T-helper 1 cell treated with Interleukin-12 subunit alpha and Interleukin-12 subunit beta and Interleukin-4 antibody, amounts not matched to agents 30 ng/mL and 1 ng/mL, for 36 hours (primary cell): ENCODE data around the gene SF3B3. TPM values are rescaled to one million over a fixed set of nuclear protein-coding genes. Genes with fewer than 3 reads are reported as not detected.

Experiments
- intact Hi-C: fragments of 100-400 bp; cut with micrococcal nuclease; formaldehyde crosslinking; loops from one replicate; pipeline ENCODE4 v1.15.1; 2024
- total RNA-seq: library from RNA; stranded (reverse); gene quantifications from 2 replicates; pipeline ENCODE4 v1.2.3, GENCODE V29; 2022

SF3B3 gene
- total RNA-seq, result 381 and 387 TPM in 2 replicates

DNA sequence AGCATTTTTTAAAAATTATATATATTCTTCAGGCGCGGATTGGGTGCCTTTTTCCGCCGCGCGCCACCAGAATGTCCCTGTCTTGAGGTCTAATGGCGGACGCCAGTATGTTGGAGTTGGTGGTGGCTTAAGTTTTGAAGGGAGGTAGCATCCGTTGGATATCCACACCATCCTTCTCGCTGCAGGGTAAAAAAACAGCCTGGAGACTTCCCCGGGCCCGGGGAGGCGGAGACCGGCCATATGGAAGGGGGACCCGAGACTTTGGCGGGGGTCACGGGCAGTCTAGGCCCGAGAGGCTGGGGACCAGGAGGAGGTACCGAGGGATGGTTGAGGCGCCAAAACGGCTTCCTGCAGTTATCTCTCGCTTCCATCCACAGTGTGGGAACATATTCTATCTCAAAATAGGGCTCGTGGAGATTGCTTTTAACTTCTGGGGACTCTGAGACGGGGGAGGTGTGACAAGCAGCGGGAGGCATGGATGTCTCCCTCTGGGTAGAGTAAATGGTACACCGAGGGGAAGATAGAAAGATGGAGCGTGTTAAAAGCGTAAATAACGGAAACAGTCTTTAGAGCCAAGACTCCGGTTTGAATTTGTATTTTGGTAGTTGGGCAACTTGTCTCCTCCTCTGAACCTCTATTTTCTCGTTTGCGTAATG is at the start of gene SF3B3:
Gene SF3B3 (plus strand): TSS at position 74 of the 656 bp plus-strand sequence. CDS start 2,841 bp downstream, outside the sequence.
- intact Hi-C loops, result loop anchor here (1.0 to 5.0 kb wide), 14 partner anchors 15 to 763 kb away; partner anchors contain the start of genes AARS1, CMTR2, FCSK and ST3GAL2

DNA sequence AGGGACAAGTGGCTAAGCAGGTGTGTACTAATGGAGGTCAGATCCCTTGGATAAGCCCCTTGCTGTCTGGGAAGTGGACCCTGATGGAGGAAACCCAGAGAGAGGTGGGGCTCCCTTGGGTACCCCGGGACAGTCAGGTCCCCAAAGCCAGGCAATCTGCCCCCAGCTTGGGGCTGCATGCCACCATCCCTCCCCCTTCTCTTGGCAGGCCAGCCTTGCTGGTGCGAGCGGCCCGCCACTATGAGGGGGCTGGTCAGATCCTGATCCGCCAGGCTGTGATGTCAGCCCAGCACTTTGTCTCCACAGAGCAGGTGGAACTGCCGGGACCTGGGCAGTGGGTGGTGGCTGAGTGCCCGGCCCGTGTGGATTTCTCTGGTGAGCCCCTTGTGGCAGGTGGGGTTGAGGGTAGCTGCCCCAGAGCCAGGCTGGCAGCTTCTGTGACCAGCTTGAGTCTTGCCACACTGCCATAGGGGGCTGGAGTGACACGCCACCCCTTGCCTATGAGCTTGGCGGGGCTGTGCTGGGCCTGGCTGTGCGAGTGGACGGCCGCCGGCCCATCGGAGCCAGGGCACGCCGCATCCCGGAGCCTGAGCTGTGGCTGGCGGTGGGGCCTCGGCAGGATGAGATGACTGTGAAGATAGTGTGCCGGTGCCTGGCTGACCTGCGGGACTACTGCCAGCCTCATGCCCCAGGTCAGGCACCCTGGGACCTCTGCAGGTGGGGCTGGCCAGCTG is 49.1 kb upstream of the SF3B3 start:
- intact Hi-C loops, result no loop called here

DNA sequence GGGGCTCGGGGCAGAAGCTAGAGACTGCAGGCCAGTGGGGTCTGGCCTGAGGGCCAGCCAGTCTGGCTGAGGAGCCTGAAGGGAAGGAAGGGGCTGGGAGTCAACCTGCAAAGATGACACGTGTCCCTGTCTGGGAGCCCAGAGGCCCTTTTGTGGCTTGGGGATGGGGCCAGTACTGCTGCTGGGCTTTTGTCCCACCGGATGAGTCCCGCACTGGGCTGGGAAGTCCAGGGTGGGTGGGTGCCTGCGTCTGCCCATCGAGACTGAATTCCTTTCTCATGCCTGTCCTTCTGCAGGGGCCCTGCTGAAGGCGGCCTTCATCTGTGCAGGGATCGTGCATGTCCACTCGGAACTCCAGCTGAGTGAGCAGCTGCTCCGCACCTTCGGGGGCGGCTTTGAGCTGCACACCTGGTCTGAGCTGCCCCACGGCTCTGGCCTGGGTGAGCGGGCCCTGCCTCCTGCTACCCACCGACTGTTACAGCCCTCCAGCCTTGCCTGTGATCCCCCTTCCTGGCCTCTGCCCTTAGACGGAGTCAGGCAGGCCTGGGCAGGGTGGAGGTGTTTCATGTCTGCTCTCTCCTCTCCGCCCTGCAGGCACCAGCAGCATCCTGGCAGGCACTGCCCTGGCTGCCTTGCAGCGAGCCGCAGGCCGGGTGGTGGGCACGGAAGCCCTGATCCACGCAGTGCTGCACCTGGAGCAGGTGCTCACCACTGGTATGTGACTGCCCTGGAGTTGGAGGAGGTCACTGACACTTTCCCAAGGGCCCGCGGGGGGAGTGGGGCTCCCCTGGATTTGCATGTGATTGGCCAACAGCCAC is 48.4 kb upstream of the SF3B3 start:
- intact Hi-C loops, result no loop called here

DNA sequence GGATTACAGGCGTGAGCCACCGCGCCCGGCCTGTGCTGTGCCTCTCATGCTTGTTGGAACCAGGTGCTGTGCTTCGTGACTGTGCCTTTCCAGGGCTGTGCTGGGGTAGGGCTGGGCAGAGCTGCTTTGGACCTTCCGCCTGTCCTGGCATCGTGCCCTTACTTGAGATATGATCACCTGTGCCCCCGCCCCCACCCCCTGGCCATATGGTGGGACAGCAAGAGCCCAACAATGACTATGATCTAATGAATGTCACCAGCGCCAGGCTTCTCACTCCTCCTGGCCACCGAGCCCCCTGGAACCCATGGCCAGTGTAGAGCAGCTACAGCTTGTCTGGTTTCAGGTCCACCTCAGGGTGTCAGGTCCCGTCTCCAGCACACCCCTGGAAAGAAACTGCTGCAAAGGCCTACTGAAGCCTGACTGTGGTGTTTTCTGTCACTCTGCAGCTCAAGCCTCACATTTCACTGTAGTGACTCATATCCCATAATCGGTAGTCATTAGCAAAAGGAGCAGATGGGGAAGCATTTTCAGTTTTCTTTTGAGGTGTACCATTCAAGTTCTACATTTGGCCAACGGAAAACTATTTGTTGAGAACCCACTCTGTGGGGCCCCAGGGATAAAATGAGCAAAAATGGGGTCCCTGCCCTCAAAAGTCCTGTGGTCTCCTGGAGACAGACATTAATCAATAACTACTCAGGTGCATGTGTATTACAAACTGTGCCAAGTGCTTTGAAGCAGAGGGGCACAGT is 47.2 kb upstream of the SF3B3 start:
- intact Hi-C loops, result loop anchor here (1.0 to 2.0 kb wide), 5 partner anchors 22 to 96 kb away; partner anchors contain the start of genes COG4, FCSK, SF3B3 and ST3GAL2

DNA sequence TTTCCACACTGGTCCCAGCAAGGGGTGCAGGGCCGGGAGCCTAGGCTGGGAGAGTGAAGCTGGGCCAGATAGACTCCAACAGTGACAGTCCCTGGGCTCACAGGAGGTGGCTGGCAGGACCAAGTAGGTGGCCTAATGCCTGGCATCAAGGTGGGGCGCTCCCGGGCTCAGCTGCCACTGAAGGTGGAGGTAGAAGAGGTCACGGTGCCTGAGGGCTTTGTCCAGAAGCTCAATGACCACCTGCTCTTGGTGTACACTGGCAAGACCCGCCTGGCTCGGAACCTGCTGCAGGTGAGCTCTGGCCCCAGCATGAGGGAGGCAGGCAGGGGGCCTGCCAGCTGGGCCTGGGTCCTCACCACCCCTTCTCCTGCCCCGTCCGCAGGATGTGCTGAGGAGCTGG is 45.4 kb upstream of the SF3B3 start:
- intact Hi-C loops, result no loop called here

DNA sequence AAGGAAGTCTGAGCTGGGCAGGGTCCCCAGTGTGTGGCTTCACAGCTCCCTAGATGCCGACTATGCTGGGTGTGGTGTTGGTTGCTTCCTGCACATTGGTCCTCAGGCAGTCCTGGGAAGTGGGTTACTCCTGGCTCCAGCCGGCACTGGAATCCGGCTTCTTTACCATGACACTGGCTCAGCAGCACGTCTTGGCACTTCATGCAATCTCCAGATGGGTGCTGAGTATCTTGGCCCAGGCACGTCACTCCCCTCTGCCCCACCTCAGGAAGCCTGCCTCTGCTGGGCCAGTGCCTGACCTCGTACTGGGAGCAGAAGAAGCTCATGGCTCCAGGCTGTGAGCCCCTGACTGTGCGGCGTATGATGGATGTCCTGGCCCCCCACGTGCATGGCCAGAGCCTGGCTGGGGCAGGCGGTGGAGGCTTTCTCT is 44.7 kb upstream of the SF3B3 start:
- intact Hi-C loops, result no loop called here

DNA sequence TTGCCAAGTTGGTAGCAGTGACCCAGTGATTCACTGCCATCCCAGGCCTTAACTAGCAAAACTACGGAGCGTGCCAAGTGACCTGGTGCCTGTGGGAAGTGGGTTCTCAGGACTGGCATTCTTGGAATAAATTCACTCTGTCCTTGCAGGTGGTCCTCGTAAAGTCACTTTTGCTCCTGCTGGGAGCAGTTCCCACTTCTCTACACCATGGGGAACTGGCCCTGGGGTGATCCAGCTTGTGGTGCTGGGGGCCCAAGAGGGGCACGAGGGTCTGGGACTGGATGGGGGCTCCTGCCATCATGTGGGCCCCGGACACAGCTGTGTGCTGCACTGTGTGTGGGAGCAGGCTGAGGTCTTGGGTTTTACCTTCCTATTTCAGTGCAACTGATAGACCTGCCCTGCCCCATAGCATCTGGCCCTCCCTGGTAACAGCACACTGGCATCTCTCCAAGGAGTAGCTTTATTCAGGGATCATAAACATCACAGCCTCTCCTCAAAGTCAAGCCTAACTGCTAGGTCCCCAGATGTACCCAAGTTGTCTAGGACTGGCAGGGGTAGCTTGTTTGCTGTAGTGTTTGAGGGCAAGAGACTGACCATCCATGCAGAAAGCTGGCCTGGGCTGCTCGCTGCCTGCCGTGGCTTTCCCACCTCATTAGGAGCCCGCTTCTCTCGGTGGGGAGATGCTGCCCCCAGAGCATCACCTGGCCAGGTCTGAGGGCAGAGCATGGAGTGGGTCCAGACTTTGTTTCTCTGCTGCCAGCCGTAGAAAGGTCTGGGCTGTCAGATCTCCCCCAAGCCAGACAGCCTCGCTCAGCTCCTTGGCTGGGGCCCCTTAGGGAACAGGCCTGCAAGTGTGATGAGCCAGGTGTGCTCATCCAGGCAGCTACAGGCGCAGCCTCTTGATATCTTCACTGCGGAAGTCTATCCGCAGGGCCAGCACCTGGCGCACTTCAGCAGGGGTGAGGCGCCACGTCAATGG is 43.2 kb upstream of the SF3B3 start:
- intact Hi-C loops, result no loop called here

DNA sequence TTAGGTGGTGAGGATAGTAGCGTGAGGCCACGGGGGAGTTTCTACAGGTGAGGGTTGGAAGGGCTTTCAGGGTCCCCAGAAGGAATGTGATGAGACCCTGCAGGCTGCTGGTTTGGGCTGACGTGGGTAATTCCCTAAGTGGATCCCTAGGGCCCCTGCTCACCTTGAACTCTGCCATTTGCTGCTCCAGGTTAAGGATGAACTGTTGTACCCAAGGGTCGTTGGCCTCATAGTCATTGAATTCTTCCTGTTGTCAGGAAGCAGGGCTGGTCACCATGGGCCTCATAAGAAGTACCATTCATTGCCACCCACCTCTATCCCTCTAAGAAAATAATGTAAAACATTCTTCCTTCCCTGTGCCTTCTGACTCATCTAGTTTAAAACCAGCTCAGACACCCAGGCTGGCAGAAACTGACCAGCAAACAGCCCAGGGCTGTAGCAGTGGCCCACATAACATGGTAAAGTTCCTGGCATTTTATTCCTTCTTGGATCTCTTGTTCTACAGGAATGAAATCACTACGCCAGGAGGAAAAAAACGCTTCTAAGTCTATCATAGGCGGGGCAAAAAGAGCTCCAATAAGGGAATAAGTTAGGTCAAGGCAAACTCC is 41.6 kb upstream of the SF3B3 start:
- intact Hi-C loops, result no loop called here

DNA sequence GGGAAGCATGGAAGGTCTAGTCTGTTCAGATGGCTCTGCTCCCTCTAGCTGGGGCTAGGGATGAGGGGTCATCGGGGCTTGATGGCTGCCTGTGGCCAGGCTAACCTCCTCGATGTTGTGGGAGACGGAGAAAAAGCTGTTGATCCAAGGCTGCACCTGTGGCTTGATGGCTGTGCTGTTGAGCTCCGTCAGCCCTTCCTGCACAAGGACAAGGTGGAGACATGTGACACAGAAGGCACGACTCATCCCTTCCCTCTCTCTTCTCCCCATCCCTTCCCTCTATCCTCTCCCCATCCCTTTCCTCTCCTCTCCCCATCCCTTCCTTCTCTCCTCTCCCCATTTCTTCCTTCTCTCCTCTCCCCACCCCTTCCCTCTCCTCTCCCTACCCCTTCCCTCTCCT is 41.0 kb upstream of the SF3B3 start:
- intact Hi-C loops, result no loop called here

DNA sequence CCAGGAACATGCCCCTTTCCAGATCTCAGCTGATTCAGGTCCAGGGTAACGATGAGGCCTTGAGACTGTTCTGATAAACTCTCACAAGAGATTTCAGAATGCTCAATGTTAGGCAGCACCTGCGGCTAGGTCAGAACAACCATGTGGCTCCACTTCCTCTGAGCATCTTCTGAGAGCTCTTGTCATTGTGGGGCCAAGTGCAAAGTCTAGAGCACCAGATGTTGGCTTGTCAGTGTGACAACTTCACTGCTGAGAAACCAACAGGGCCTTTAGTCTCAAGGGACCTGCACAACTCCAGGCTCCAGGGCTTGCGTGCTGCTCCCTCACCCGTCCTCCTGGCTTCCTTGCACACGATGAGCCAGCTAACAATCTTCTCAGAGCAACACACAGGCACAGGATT is 40.2 kb upstream of the SF3B3 start:
- intact Hi-C loops, result no loop called here

DNA sequence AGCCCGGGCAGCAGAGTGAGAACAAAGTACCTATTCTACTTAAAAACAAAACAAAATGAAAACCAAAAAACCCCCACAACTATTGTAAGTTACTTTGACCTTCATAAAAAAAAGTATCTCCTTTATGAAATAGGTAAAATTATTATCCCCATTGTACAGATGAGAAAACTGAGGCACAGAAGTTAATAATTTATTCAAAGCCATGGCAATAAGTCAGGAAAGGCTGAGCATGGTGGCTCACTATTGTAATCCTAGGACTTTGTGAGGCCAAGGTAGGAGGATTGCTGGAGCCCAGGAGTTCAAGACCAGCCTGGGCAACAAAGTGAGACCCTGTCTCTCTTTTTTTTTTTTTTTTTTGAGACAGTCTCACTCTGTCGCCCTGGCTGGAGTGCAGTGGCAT is 38.7 kb upstream of the SF3B3 start:
- intact Hi-C loops, result no loop called here

DNA sequence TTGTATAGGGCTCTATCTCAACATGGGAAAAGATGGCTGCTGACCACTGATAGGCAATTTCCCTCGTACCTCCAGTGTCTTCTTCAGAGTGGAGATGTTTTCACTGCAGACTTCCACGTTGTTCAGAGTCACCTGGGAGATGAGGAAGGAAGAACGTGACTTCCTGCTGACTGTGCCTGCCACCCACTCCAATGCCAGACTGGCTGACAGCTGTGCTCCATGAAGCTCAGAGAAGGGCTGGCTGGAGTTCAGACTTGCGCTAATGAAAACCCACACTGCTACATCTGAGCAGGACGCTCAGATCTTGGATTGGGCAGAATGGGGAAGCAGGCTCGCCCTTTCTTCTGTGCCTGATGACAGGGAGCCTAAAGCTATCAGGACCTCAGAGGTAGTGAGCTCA is 33.4 kb upstream of the SF3B3 start:
- intact Hi-C loops, result no loop called here

DNA sequence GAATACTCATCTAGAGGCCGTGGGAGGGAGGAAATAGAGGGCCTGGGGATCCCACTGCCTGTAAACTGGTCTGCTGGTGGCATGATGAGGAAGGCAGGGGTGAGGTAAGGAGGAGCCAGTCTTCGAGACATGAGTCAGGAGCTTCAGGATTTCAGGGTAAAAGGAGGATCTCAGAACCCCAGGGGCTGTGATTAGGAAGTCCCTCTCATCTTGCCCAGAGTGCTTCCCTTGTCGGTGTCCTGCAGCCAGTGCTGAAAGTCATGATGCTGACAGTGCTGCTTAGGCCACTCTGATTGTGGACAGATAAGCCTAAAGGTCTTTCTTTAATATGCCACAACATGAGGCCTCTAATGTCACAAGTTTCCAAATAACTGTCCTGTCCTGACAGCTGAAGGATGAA is 29.8 kb upstream of the SF3B3 start:
- intact Hi-C loops, result no loop called here

DNA sequence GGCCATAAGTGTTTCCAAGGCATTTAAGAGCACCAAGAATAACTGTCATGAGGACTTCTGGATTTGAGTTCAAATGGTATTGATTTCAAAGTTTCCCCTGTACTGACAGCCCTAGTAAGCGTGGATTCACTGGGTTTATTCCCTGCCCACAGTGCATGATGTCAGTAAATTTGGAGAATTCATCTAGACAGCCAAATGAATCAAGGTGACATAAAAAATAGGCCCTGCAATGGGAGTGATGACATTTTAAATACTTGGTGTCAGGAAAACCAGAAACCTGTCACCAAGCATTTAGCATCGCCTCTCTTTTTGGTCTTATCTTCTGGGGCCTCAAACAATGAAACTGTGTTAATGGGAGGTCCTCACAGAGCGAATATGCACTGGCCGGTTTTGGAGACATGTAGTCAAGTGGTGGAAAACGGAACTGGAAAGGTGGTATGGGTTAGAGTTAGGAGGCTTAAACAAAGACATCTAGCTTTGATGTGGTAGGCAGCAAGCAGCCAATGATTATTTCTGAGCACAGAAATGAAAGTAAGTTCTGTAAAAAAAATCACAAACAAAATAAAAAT is 29.3 kb upstream of the SF3B3 start:
- intact Hi-C loops, result no loop called here

DNA sequence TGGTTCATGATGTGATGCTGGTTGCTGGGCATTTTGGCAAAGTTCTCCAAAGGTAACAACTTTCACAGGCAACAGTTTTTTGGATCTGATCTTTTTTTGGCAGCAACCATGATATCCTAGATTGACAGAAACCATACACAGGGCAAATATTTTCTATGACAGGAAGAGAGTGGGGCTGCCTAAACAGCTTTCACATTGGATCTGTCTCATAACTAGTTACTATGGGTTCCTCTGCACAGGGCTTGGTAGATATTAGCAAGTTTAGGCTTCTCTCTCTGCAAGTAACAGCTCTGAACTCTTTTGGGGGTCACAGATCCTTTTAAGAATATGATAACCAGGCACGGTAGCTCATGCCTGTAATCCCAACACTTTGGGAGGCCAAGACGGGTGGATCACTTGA is 28.8 kb upstream of the SF3B3 start:
- intact Hi-C loops, result no loop called here

DNA sequence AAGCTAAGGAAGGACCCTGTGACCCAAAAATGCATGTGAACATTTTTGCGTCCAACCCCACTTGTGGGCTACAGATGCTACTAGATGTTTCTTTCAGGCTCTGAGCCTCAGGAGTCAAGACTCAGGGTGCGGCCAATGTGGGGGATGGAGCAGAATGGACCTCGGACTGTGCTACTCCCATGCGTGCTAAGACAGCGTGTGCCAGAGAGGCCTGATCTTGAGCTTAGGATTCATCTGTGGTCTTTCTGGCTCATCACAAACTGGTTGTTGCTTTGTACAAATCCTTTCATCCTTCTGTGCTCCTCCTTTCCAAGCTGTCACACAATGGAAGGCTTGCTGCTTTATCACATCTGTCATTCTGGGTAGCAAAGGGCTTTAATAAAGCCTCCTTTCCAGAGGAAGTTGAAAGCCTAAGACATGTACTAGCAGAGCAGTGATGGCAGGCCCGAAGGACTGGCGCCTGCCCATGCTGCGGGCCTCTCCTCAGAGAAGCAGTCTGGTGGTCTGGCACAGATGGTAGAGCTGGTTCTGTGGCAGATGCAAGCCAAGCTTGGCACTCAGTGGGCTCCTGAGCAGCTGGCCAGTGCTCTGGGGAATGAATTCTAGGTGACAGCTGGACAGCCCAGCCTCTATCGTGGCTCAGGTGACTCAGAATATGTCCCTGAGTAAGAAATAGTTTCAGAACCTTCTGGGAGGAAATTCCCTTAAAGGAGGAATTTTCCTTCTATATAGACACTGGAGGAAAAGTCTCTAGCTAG is 28.0 kb upstream of the SF3B3 start:
- intact Hi-C loops, result no loop called here

DNA sequence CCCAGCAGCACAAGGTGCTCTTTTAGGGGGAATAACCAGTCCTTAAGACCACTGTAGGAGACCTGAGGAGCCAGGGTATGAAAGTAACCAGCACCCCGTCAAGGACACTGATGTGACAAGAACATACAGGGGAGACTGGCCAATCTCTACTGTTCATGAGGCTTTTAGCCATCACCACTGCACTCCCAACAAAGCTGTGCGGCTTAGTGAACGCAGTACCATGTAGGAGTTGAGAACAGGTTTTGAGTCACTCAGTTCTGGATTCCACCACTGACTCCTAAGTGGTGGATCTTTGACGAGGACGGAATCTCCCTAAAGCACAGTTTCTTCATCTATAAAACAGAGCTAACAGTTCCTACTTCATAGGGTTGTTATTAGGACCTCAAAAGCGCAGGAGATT is 27.1 kb upstream of the SF3B3 start:
- intact Hi-C loops, result no loop called here

DNA sequence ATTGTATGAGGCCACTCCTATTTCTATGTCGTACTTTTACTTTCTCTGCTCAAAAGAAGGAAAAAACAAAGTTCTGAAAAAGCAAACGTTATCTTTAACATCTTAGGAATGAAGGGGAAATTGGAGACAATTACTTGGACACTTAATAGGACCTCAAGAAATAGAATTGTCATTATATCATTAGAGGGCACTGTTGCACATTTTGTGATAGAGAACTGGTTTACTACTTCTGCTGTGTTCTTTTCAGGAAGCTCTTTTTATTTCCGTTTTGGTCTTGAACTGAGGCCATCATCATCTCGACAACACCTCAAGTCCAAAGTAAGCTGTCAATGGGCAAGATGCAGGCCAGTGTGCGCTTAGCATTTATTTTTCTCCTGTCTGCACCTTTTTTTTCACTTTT is 14.9 kb upstream of the SF3B3 start:
- intact Hi-C loops, result loop anchor here (2.0 kb wide), 1 partner anchor 14 kb away; the partner anchor contains the start of genes COG4 and SF3B3
